Diencephalon (tissue), 1 donor: ENCODE measurements around the gene TTBK1. TPM values are rescaled to one million over a fixed set of nuclear protein-coding genes. Genes with fewer than 3 reads are reported as not detected.

Source experiments
- small RNA-seq: library from RNA; depleted of rRNA; stranded (forward); fragments of <200 nt; gene quantifications from one replicate; pipeline ENCODE3, GENCODE V24; 2014
- total RNA-seq: library from RNA; depleted of rRNA; stranded (reverse); fragments of >200 nt; gene quantifications from one replicate; pipeline ENCODE4 v1.2.3, GENCODE V29; 2014

The TTBK1 gene
- total RNA-seq: 16.8 TPM

DNA sequence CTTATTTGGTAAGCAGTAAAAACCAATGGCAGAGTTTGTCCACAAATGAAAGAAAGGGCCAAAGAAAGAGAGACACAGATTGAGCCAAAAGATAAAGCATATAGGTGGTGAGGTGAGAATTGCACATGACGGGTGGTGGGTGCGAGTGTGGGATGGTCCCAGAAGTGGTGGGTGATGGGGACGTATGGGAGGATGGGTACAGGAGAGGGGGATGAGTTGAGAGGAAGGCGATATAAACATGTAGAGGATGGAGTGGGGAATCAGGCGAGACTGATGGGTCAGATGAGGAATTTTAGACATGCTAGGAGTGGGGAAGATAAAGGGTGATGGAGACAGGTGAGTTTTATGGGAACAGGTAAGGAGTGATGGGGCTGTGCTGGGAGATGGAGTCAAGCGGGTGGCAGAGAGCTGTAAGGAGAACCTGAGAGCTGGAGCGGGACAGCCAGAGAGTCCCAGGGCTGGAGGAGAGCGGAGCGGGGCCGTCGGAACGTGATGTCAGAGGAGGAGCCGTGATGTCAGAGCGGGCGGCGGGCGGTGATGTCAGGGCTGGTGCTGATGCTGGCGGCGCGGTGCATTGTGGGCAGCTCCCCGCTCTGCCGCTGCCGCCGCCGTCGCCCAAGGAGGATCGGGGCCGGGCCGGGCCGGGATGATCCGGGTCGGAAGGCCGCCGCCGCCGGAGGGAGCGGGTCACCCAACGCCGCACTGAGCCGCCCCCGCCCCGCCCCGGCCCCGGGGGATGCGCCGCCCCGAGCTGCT is at the start of gene TTBK1:
TSS of gene TTBK1 (plus strand) at position 574 of the 756 bp plus-strand sequence. CDS start 3,180 bp downstream, outside the sequence.

DNA sequence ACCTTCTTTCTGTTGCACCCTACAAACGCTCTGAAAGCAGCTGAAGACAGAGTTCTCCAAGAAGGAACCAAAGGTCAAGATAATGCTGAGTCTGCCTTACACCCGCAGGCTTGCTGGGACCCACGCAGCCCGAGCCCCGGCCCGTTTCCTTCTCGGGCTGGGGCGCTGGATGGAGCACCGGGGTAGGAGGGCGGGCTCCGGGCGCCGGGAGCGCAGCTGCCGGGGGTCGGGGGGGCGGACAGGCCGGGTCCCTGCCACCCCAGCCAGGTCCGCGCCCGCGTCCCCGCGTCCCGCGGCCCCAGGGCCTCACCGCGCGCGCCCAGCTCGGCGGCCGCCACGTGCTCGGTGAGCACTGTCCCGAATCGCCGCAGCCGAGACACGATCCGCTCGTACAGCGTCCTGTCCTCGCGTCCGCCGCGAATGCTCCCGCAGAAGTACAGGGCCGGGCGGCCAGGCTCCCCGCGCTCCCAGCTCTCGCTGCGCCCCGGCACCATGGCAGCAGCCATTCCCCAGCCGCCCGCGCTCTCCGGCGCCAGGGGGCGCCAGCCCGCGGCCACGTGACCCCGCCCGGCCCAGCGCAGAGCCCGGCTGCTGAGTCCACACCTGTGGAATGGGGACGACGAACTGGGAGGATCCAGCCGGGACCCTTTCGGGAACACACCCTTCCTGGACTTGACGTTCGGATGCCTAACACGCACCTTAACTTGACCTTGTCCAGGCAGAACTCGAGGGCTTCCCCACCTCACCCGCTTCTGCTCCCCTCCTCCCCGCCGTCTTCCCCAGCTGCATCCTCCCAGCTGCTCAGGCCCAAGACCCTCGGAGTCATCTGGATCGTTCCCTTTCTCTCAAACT is 14.1 kb upstream of the TTBK1 start, which contains the start of gene DNPH1:
TSS of gene DNPH1 (minus strand) at position 531 of the 852 bp plus-strand sequence. CDS start at position 506, 25 bp downstream.

DNA sequence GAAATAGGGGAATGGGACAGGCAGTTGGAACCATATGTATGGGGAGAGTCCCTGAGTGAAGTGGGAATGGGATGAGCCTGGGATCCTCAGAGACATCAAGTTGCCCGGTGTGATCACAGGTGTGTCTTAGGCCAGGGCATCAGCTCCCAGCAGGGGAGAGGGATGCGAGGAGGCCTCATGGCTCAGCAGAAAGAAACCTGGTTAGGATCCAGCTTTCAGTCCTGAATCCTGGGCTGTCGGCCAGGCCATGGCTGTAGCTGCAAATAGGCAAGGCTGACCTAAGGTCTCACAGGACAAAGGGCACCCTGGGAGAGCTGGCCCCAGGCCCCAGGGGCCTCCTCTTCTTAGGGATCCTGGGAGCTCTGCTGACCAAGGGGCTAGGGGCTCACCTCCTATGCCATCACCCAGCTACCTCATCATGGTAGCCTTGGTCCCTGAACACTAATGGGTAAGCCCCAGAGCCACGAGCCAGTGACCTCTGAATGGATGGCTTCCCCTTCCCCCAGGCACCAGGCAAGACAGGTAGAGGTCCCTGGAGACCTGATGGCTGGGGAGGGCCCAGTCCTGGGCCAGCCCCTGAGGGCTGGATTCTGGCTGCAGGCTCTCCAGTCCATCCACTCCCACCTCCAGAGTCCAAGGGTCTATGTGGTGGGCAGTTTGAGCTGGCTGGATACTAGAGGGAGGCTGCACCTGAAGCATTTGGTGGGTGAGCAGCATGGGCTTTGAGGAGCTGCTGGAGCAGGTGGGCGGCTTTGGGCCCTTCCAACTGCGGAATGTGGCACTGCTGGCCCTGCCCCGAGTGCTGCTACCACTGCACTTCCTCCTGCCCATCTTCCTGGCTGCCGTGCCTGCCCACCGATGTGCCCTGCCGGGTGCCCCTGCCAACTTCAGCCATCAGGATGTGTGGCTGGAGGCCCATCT is 54.6 kb downstream of the TTBK1 start, which contains the start of gene SLC22A7:
TSS of gene SLC22A7 (plus strand) at position 617 of the 921 bp plus-strand sequence. CDS start at position 716, 99 bp downstream.

DNA sequence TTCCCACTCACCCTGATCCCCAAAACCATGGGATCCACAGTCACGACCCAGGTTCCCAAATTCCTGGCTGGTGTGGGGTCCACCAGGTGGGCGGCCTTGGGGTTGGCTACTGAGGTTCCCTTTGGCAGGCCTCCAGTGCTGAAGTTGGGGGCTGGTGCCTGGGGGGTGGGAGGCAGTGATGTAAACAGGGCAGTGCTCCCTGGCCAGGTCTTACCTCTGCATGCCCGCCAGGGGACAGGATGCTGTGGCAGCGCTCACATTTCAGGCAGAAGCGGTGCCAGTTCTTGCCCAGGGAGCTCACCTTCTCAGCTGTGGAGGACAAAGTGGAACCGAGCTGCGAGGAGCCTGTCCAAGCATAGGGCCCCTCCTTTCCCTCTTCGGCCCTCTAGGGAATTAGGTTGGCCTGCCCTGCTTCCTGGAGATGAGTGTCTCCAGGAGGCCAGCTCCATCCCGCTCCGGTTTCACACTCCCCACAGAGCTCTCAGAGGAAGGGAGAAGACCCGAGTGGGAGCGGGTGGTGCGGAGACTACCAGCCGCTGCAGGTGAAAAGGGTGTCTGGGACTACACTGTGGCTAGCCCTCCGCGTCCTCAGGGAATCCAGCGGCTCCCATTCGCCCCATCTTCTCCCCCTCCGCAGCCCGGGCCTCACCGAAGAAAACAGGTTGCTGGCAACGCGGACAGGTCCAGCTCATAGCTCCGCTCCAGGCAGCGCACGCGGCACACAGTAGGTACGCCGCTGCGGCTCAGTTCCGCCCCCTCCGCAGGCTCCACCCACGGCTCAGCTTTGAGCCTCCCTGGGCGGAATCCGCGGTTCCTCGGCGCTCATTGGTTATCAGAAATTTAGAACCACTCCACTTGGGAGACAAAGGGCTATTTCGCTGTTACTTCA is 65.1 kb downstream of the TTBK1 start, which contains the start of gene CRIP3:
TSS of gene CRIP3 (minus strand) at position 726 of the 889 bp plus-strand sequence. CDS start at position 692, 34 bp downstream.

Small RNA genes lying within 50 kb of the gene (small RNA-seq; reads per million reads assigned to genes)
- gene RPL12P47: not detected

Other genes with a start within 250 kb of the TTBK1 start
- 37.6 TPM for gene MEA1, start 229.5 kb upstream of the TTBK1 start, total RNA-seq
- 118 TPM for gene KLHDC3, start 229.2 kb upstream of the TTBK1 start, total RNA-seq
- gene RRP36, start 221.9 kb upstream of the TTBK1 start, total RNA-seq: 56.5 TPM
- 17.3 TPM for gene CUL7, start 189.6 kb upstream of the TTBK1 start, total RNA-seq
- 13.6 TPM for gene MRPL2, start 184.0 kb upstream of the TTBK1 start, total RNA-seq
- 24.9 TPM for gene KLC4, start 183.8 kb upstream of the TTBK1 start, total RNA-seq
- gene PTK7, start 167.2 kb upstream of the TTBK1 start, total RNA-seq: 34.8 TPM
- 11.3 TPM for gene SRF, start 72.2 kb upstream of the TTBK1 start, total RNA-seq
- gene CUL9, start 61.3 kb upstream of the TTBK1 start, total RNA-seq: 34.1 TPM
- 26.1 TPM for gene DNPH1, start 14.0 kb upstream of the TTBK1 start, total RNA-seq
- 0.23 TPM for gene SLC22A7, start 54.8 kb downstream of the TTBK1 start, total RNA-seq
- 6.7 TPM for gene CRIP3, start 65.3 kb downstream of the TTBK1 start, total RNA-seq
- 18.2 TPM for gene ZNF318, start 126.2 kb downstream of the TTBK1 start, total RNA-seq
- 23.8 TPM for gene ABCC10, start 184.1 kb downstream of the TTBK1 start, total RNA-seq
- gene DLK2, start 212.1 kb downstream of the TTBK1 start, total RNA-seq: 8.3 TPM
- 5.1 TPM for gene TJAP1, start 234.1 kb downstream of the TTBK1 start, total RNA-seq